Measurements from ENCODE around the gene PPP1R7.
"Not testable (repeated sequence)": the region's sequence is repeated elsewhere in the genome, so short reads cannot be mapped to it uniquely, and the experiment has no call there.

Gene PPP1R7, protein sequence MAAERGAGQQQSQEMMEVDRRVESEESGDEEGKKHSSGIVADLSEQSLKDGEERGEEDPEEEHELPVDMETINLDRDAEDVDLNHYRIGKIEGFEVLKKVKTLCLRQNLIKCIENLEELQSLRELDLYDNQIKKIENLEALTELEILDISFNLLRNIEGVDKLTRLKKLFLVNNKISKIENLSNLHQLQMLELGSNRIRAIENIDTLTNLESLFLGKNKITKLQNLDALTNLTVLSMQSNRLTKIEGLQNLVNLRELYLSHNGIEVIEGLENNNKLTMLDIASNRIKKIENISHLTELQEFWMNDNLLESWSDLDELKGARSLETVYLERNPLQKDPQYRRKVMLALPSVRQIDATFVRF

DNA sequence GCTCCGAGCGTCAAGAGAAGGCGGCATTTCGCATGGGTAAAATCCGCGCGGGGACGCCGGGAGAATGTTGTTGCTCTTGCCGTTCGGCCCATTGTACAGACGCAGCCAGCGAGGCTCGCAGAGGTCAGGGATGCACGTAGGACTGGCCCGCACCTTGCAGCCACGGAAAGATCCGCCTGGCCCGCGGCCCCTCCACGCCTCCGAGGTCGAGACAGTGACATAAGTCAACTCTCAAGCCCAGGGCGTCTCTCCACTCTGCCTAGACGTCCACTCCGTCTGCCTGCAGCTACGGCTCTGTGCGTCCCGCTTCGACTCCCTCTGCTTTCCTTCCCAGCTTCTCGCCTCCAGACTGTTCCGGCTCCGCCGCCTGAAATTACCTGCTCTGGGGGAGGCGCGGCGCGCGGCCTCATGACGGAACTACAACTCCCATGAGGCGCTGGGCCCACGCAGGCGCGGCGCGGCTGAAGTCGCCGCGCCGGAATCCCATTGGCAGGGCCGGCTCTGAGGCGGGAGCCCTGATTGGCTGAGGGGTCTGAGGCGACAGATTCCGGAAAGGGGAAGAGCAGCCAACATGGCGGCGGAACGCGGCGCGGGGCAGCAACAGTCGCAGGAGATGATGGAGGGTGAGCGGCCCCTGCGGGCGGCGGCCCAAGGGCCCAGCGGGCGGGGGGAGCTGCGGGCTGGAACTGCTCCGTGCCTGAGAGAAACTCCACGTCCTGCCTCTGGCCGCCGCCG lies at the start of gene PPP1R7:
Gene PPP1R7 (plus strand): TSS at position 543 of the 735 bp plus-strand sequence. CDS start 29 bp downstream, at position 572.
- DNase-seq (ENCODE audit: low read depth) = peak; percentile 55

DNA sequence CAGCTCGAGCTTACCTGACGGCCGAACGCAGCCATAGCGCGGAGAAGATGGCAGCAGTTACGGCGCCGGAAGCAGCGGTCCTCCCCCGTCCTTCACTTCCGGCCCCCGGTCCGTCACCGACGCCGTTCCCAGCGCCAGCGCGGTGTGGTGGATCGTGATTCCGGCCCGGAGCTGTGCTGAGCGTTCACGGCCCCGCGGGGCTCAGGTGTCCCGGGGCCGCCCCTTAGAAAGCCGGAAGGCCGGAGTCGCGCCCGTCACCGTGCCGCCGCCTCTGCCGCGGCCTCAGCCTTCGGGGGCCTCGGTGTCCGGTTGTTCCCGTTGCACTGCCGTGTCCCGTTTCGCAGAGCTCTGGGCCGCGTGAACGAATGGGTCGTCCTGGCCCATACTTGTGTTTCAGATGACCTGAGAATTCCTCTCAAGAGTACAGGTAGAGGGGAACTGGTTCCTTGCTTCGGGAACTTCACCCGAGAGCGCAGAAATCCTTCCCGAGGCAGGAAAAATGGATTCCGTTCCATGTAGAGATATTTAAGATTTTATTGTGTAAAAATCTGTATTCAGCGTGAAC lies 47.9 kb upstream of the PPP1R7 start, which contains the start of gene MTERF4:
Gene MTERF4 (minus strand): TSS at position 49 of the 565 bp plus-strand sequence. CDS start 14 bp downstream, at position 35.
- peak; percentile 29 for DNase-seq (ENCODE audit: low read depth)

DNA sequence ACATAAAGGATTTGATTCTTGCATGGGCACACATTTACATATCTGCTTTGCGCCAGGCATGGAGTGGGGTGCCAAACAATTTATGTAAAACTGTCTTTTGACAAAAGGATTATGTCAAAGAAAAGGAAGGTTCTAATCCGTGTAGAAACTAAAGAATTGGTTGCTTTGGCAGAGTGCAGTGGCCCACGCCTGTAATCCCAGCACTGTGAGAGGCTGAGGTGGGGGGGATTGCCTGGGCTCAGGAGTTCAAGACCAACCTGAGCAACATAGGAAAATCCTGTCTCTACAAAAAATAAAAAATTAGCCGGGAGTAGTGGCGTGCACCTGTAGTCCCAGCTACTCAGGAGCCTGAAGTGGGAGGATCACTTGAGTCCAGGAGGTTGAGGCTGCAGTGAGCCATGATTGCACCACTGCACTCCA lies 47.1 kb upstream of the PPP1R7 start:
- DNase-seq (ENCODE audit: low read depth) = no peak

DNA sequence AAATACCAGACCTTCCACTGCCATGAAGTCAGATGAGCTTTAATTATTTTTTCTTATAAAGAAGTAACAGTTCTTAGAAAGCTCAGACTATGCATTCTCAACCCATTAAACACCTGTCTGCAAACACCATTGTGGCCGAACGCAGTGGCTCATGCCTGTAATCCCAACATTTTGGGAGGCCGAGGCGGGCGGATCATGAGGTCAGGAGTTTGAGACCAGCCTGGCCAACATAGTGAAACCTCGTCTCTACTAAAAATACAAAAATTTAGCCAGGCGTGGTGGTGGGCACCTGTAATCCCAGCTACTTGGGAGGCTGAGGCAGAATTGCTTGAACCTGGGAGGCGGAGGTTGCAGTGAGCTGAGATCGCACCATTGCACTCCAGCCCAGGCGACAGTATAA lies 45.7 kb upstream of the PPP1R7 start:
- not testable (repeated sequence) for DNase-seq (ENCODE audit: low read depth)

DNA sequence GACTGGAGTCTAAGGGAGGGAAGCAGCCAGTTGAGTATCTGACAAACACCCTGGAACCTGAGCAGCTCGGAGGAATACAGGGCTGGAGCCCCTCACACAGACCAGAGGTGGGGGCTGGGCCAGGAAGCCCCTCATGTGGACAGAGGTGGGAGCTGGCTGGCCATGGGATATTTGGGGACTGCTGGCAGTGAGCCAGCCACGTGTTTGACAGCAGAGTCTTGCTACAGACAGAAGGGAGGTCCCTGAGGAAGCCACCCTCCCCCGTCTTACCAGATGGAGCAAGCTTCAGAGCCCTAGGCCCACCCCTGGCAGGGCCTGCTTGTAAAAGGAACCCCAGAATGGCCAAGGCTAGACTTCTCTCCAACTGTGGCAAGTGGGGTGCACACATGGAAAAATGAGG lies 44.6 kb upstream of the PPP1R7 start:
- no peak for DNase-seq (ENCODE audit: low read depth)

DNA sequence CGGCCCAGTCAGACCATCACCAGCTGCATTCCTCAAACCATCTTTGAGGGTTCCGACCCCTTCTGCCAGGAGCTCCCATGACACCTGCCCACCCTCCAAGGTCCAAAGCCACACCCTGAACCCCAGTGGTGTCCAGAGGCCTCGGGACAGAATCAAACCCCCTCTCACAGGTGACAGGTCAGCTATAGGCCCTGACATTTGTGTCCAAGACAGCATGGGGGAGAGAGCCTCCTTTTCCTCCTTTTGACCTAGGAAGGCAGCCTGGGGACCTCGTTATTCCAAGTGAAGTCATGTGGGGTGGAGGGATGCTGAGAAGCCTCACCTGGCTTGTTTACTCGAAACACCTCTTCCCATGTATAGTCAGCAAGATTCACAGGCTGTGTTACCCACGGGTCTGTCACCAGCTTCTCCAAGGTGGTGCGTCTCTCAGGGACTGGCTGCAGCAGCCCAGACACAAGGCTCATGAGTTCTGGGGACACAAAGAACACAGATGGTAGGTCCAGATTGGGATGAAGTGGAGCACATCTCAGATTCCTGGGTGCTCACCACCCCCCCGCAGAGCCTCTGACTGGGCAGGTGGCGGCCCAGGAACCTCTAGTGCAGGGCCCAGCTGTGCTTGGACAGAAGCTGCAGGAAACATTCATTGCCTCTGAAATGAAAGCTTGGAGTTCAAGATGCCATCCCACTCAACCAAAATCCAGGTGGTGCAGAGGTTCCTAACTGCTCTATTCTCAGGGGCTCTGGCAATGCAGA lies 43.1 kb upstream of the PPP1R7 start:
- no peak for DNase-seq (ENCODE audit: low read depth)

DNA sequence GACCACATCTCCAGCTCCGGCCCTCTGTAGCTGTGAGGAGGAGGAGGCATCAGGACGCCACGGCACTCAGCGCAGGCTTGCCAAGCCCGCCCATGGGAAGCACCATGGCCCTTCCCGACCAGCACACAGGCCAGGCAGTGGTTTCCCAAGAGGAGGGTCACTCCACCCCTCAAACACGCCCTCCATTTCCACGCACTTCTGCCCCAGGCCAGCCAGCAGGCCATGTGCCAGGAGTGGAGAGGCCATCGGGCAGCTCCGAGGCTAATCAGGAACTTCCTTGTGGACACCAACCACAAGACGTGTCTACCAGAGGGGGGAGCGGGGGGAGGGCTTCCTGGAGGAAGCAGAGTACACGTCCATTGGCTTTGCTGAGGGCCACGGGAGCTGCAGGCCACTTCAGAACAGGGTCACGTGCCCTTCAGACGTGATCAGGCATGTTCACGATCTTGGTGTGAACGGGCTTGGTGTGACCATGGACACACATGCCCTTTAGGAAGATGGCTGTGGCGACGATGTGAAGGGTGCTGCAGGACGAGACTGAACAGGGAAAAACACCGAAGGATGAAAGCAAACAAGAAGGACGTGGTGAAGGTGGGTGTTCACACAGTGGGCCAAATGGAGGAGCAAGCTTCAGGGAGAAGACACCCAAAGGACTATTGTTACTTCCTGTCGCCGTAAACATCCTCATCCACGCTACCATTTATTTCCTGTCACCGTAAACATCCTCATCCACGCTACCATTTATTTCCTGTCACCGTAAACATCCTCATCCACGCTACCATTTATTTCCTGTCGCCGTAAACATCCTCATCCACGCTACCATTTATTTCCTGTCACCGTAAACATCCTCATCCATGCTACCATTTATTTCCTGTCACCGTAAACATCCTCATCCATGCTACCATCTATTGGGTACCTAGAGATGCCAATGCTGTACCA lies 41.7 kb upstream of the PPP1R7 start:
- no peak for DNase-seq (ENCODE audit: low read depth)

DNA sequence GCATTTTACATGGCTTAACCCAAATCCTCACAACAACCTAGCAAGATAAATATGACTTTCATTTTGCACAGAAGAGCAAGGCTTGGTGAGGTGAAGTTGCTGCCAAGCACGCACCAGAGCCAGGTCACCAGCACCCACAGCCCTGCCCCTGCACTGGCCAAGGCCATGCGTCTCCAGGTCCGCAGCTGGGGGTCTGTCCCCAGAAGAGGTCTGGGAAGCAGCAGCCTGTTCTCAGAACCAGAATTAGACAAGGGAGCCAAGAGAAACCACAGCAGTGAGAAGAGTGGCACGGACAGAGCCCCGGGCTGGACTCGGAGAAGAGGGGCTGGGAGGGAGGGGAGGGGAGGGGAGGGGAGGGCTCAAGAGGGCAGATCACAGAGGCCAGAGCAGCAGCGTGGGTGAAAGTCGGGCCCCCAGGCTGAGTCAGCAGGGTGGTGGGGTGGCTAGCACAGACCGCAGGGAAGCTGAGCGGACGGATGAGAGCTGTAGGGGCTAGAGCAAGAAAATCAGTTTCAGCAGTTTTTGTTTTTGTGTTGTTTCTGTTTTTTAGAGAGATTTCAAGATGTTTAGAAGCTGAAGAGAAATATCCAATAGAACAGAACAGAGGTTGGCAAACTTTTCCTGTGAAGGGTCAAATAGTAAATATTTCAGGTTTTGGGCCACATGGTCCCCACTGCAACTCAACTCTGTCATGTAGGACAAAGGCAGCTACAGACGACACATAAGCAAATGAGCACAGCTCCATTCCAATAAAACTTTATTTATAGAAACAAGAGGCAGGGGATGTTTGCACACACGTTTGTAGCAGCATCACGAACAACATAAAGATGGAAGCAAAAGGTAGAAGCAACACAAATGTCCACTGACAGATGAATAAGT lies 40.8 kb upstream of the PPP1R7 start:
- DNase-seq (ENCODE audit: low read depth) = no peak

DNA sequence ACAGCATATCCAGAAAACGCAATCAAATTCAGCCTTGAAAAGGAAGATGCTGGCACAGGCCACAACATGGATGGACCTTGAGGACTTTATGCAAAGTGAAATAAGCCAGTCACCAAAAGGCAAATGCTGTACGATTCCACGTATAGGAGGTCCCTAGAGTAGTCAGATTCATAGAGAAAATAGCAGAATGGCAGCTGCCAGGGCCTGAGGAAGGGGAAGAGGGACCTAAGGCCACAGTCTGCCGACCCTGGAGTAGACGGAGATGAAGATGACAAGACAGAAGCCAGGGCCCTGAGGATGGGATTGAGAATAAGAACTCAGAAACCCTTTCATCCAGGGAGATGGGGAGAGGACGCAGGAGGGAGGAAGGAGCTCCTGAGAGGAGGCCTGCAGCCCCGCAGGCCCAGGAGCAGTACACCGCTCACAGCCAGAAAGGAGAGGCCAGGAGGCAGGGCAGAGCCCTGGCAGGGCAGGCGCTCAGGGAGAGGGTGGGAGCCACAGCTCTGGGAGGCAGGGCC lies 40.1 kb upstream of the PPP1R7 start:
- no peak for DNase-seq (ENCODE audit: low read depth)

DNA sequence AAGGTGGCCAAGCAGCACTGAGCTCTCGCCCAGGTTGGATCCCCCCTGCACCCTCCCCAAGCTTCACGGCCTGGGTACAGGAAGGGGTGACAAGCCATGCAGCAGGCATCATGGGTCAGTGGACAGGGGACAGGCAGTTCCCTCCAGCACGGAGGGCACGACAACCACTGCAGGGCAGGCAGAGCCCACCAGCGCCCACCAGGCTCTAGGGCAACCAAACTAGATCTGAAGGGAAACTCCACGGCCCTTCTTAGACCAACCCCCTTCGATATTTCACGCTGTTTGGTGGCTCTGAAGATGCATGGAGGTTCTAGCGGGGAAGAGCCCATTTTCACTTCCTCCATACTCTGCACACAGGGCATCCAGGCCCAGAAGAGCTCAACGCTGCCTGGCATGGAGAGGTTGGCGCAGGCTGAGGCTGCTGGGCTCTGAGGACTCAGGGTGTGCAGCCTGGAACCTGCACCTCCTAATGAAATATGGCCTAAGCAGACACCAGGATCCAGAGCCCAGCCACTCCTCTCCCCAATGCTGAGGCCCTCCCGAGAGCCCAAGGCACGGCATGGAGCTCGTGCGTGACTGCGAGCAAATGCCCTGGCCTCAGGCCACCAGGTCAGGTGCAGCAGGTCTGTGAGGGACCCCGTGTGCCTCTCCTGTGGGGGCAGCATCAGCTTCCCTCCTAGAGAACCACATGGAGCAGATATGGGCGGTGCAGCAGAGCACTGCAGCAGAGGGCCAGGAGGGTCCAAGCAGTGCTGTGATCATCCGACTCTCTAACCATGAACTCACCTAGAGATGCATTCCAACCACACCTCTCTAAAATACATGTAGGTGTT lies 39.4 kb upstream of the PPP1R7 start:
- DNase-seq (ENCODE audit: low read depth) = no peak

DNA sequence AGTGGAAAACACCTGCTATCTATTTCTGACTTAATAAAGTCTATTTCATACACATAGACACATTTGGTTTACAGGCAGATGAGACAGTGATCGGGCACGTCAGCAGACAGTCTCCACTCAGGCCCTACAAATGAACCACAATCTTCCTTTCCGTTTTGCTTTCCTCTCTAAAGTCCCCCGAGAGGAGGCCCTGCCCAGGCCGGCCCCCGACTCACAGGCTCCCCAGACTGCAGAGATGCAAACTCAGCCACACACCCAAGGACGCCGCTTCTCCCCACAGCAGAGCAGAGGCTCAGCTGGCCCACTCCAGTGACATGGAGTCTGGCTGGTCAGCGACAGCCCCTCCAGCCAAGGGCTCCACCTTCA lies 38.8 kb upstream of the PPP1R7 start:
- no peak for DNase-seq (ENCODE audit: low read depth)

DNA sequence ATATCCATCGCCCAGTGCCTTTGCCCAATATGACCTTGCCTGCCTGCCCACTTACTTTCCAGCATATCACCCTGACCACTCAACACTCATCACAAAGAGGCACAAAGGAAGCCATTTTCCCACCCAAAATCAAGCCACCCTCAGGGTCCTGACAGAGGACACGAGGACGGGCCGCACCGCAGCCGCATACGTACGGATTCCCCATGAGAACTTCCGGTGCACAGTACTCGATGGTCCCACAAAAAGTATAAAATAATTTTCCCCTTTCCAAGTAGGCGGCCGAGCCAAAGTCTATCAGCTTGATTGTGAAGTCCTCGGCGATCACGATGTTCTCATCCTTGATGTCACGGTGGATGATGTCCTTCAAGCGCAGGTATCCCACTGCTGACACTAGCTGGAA lies 38.2 kb upstream of the PPP1R7 start:
- DNase-seq (ENCODE audit: low read depth) = no peak

DNA sequence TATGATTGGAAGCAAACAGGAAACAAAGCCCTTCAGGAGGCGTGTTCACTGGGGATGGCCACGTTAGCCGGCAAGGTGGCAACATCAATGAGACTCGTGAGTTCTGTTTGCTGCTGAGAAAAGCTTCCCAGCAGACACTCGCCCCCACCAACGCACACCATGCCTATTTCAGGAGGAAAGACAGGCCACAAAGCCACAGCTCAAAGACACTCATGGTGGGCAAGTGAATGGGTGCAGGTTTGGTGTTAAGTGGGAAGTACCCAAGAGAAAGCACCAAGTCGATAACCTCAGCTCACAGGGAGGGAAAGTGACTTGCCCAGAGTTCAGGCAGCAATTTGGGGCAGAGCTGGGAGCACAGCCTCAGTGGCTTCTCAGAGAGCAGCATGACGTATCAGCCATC lies 37.7 kb upstream of the PPP1R7 start:
- DNase-seq (ENCODE audit: low read depth) = no peak

DNA sequence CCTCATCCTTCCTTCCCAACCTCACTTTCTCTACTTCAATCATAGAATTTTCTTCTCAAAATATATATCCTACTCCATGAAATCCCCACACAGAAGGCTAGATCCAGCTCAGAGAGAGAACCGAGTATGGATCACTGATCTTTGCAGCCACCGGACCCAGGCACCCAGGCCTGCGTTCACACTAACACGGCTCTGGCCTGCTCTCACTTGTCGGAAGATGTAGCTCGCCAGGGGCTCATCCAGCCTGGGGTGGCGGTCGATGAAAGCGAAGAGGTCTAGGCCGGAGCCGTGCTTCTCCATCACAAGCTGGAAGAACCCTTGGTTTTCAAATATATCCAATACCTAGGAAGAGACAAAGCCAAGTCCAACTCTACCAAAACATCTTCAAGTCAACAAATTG lies 35.4 kb upstream of the PPP1R7 start:
- DNase-seq (ENCODE audit: low read depth) = no peak

DNA sequence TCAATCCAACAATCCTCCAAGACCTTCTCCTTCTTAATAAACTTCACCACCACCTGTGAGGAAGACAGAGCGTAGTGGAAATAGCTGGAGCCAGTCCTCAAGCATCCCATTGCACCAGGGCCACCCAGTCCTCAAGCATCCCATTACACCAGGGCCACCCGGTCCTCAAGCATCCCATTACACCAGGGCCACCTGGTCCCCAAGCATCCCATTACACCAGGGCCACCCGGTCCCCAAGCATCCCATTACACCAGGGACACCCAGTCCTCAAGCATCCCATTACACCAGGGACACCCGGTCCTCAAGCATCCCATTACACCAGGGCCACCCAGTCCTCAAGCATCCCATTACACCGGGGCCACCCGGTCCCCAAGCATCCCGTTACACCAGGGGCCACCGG lies 34.9 kb upstream of the PPP1R7 start:
- DNase-seq (ENCODE audit: low read depth) = no peak

DNA sequence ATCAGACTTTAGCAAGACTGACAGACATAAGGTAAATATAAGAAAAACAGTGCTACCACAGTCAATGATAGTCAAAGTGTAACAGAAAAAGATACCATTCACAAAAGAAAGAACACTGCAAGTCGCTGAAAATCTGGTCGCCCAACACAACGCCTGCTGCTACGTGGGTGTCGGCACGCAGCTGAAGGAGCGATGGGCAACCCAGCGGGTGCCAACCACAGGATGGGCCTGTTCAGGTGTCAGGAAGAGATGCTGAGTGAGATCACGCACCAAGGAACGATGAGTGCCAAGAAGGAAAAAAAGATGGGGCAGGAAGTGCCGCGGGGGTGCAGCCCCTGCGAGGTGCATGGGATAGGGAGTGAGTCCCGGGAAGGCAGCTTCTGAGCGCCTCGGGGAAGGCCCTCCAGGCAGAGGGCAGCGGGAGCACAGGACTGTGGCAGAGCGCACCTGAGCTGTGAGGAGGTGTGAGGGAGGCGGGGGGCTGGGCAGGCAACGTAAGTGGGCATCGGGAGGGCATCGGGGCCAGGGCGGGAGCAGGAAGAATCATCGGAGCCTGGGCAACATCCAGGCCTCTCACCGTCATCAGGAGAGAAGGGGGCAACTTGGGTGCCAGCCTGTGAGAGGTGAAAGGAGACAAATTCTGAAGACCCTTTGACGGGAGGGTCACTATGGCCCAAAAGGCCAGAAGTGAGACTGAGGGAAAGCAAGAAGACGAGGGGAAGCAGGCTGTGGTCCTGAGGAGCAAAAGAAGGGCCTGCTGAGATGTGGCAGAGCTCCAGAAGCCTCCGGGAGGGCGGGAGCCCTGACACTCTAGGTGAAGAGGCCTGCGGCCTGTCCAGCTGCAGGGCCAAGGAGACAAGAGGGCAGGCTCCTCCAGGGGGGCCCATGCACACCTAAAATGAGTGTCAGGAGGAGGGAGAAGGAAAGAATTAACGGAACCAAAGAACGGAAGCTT lies 33.4 kb upstream of the PPP1R7 start:
- DNase-seq (ENCODE audit: low read depth) = no peak

DNA sequence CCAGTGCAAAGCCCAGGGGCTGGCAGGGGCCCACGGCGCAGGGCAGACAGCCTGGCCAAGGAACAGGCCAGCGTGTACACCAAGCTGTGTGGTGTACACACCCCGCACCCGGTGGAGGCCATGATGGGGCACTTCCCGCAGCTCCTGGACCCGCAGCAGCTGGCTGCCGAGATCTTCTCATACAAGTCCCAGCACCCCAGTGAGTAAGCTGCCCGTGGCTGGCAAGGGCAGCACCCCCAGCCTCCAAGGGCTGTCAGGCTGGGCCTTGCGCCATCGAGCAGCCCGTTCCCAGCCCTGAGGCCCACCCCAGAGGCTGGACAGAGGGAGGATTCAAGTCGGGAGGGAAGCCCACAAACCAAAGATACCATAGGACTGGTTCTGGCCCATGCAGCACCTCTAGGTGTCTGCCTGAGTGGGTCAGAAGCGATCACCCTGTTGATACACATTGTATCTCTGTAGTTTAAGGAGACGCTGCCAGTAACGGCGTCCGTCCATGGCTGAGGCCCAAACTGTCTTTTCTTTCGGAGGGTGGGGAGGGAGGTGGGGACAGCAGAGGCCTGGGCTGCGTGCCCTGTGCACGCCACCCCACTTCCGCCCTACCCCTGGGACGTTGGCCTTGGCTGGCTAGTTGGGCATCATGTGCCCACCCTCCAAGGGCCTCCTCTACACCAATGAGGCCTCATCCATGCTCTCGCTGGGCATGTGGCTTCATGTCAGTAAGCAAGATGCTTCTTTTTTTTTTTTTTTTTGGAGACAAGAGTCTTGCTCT lies 31.3 kb upstream of the PPP1R7 start:
- DNase-seq (ENCODE audit: low read depth) = no peak

Measured in GM04503 (cell line).